A549 (cell line): ENCODE measurements around the gene MAGI1. TPM values are rescaled to one million over a fixed set of nuclear protein-coding genes. Genes with fewer than 3 reads are reported as not detected.

Source experiments
- ATAC-seq, 2 experiments: fragments of 200-7000 bp in 1 of 2; fragments of >200 bp in 1 of 2; cut with Nextera tagmentation in 1 of 2; cut with Tn5 transposase in 1 of 2; 3 replicates each; pipeline versions ENCODE4 v1.8.0 to v1.9.1; 2018 to 2020; ENCODE audit warnings: mild to moderate bottlenecking in 1 of 2, moderate library complexity in 1 of 2
- CTCF ChIA-PET: fragments of 300-600 bp; sonication (Branson Sonifier 250); formaldehyde crosslinking; extraction: SDS; loops from one replicate; lab custom pipeline; 2021; ENCODE audit warnings: antibody characterized with exemption, inconsistent platforms; lab: Yijun Ruan, JAX
- POLR2A ChIA-PET: fragments of 350-600 bp; formaldehyde crosslinking; extraction: SDS; loops from one replicate; lab custom pipeline; 2021; ENCODE audit warnings: antibody characterized with exemption, inconsistent platforms; lab: Yijun Ruan, JAX
- DNase-seq, 2 experiments: peaks; one replicate each; pipeline versions ENCODE4 v3.0.0 to v3.0.0-alpha.2; 2011 to 2016; ENCODE audit warnings: low read depth in 1 of 2, low spot score in 1 of 2
- FAIRE-seq: peaks from 2 replicates; lab custom pipeline; 2011; peaks lifted over from hg19 to GRCh38; lab: Jason Lieb, UNC
- H3K27ac ChIP-seq, 2 experiments: fragments of >200 bp; sonication (Bioruptor Twin); formaldehyde crosslinking; 3 replicates each; pipeline ENCODE4 v1.5.1; 2016 to 2017
- H3K4me1 ChIP-seq: fragments of >200 bp; sonication (Bioruptor Twin); formaldehyde crosslinking; 3 replicates; pipeline ENCODE4 v1.6.1; 2016
- H3K4me2 ChIP-seq: fragments of >200 bp; sonication (Bioruptor Twin); formaldehyde crosslinking; 3 replicates; pipeline ENCODE4 v1.6.1; 2016
- H3K4me3 ChIP-seq: fragments of >200 bp; sonication (Bioruptor Twin); formaldehyde crosslinking; 3 replicates; pipeline ENCODE4 v1.5.1; 2016
- H3K9me3 ChIP-seq: fragments of >200 bp; sonication (Bioruptor Twin); formaldehyde crosslinking; 3 replicates; pipeline ENCODE4 v1.6.1; 2016
- ATOH8 ChIP-seq: fragments of 250-450 bp; sonication (Bioruptor Pico); IDR thresholded peaks from 2 replicates; pipeline ENCODE4 v1.5.0; 2020; ENCODE audit warnings: low read depth, mild to moderate bottlenecking, moderate library complexity
- CHD4 ChIP-seq: fragments of 200-600 bp; sonication (generic); IDR thresholded peaks from 2 replicates; pipeline ENCODE4 v1.6.1; 2016; ENCODE audit warnings: antibody characterized with exemption, mild to moderate bottlenecking, borderline replicate concordance
- EHMT2 ChIP-seq: fragments of 200-600 bp; sonication (generic); IDR thresholded peaks from 2 replicates; pipeline ENCODE4 v1.6.1; 2016; ENCODE audit warnings: antibody characterized with exemption, low read depth, mild to moderate bottlenecking, moderate library complexity
- ELK1 ChIP-seq: fragments of 150-350 bp; IDR thresholded peaks from 2 replicates; pipeline ENCODE4 v1.6.1; 2014; ENCODE audit warnings: low read depth, mild to moderate bottlenecking, low read length
- FOXS1 ChIP-seq: fragments of 250-450 bp; sonication (Bioruptor Pico); IDR thresholded peaks from 2 replicates; pipeline ENCODE4 v1.5.0; 2020; ENCODE audit warnings: mild to moderate bottlenecking, moderate library complexity
- HEYL ChIP-seq: fragments of 250-450 bp; sonication (Bioruptor Pico); IDR thresholded peaks from 2 replicates; pipeline ENCODE4 v1.8.0; 2021; ENCODE audit warnings: mild to moderate bottlenecking, moderate library complexity
- HOXA7 ChIP-seq: fragments of 250-450 bp; sonication (Bioruptor Pico); IDR thresholded peaks from 2 replicates; pipeline ENCODE4 v1.5.0; 2020; ENCODE audit warnings: mild to moderate bottlenecking, moderate library complexity
- HOXB13 ChIP-seq: fragments of 250-450 bp; sonication (Bioruptor Pico); IDR thresholded peaks from 2 replicates; pipeline ENCODE4 v1.5.0; 2020; ENCODE audit warnings: low read depth, mild to moderate bottlenecking, moderate library complexity
- JUN ChIP-seq, 2 experiments: fragments of >200 bp; sonication (Bioruptor Twin); formaldehyde crosslinking; IDR thresholded peaks; 2 replicates in 1 of 2; 3 replicates in 1 of 2; pipeline ENCODE4 v1.6.1; 2016 to 2017
- MAZ ChIP-seq: fragments of 150-350 bp; IDR thresholded peaks from 2 replicates; pipeline ENCODE4 v1.6.1; 2014; ENCODE audit warnings: antibody characterized with exemption, low read depth, low read length, borderline replicate concordance
- MYC ChIP-seq: IDR thresholded peaks from 2 replicates; pipeline ENCODE4 v1.6.1; 2012; ENCODE audit warnings: mild to moderate bottlenecking, inconsistent platforms, low read length, improper control_type of control experiment, borderline replicate concordance
- PHF8 ChIP-seq: fragments of 200-600 bp; sonication (generic); IDR thresholded peaks from 2 replicates; pipeline ENCODE4 v1.6.1; 2016; ENCODE audit warnings: low read depth, mild to moderate bottlenecking, antibody characterized with exemption, moderate library complexity, borderline replicate concordance
- POLR2A ChIP-seq: IDR thresholded peaks from 2 replicates; pipeline ENCODE4 v1.6.1; 2012; ENCODE audit warnings: mild to moderate bottlenecking, low read length
- RARB ChIP-seq: fragments of 250-450 bp; sonication (Bioruptor Pico); IDR thresholded peaks from 2 replicates; pipeline ENCODE4 v1.8.0; 2021; ENCODE audit warnings: mild to moderate bottlenecking, moderate library complexity
- RCOR1 ChIP-seq: fragments of 150-350 bp; IDR thresholded peaks from 2 replicates; pipeline ENCODE4 v1.6.1; 2014; ENCODE audit warnings: antibody characterized with exemption, low read length, low read depth
- SMC3 ChIP-seq: fragments of >200 bp; sonication (Bioruptor Twin); formaldehyde crosslinking; IDR thresholded peaks from 3 replicates; pipeline ENCODE4 v1.6.1; 2018; ENCODE audit warnings: inconsistent platforms
- USF2 ChIP-seq: fragments of 450-650 bp; IDR thresholded peaks from 2 replicates; pipeline ENCODE4 v1.6.1; 2014; ENCODE audit warnings: antibody characterized with exemption
- WGBS: methylation state at CpG from one replicate; pipeline ENCODE4 v1.1.6; 2017; ENCODE audit errors: missing lambda C conversion rate; 5-methylcytosine and 5-hydroxymethylcytosine counted together
- polyA plus RNA-seq, 4 experiments: library from polyadenylated mRNA; depleted of rRNA in 3 of 4; stranded (reverse); fragments of >200 nt; fragmentation: RNase III in 1 of 4; extraction: RNeasy Plus Mini Kit Qiagen cat#74134 plus additional on column Dnase treatment in 1 of 4; gene quantifications; 2 replicates in 3 of 4; 3 replicates in 1 of 4; pipeline ENCODE4 v1.2.3, GENCODE V29; 2011 to 2017
- TF ChIP-seq, protein P1 (sequence below): fragments of 200-600 bp; sonication (generic); IDR thresholded peaks from 2 replicates; pipeline ENCODE4 v1.6.1; 2016; ENCODE audit warnings: antibody characterized with exemption, mild to moderate bottlenecking, moderate library complexity
- TF ChIP-seq, protein P2 (sequence below): IDR thresholded peaks from 2 replicates; pipeline ENCODE4 v1.6.1; 2012
- TF ChIP-seq, protein P3 (sequence below): IDR thresholded peaks from 2 replicates; pipeline ENCODE4 v1.6.1; 2012; ENCODE audit warnings: low read depth, borderline replicate concordance

MAGI1 gene
- polyA plus RNA-seq, 2 of the 4 experiments (the other 2 are of a cell fraction) = 4.7 to 6.6 TPM

- ChIA-PET CTCF (no interaction called here), POLR2A (no interaction called here)
- WGBS = 80% methylated on average over 4 of the region's 4 CpGs
- Histone ChIP-seq H3K9me3 (no peaks in the 10 kb centered on the region), H3K27ac (no peak overlapping the region), H3K4me2 (no peak overlapping the region), H3K4me3 (no peak overlapping the region), H3K4me1 (no peaks in the 10 kb centered on the region)
- ATAC-seq (no peak), FAIRE-seq (no peak), DNase-seq (no peak)
- TF ChIP-seq MAZ (no peak), RCOR1 (no peak), SMC3 (no peak), ATOH8 (CRISPR knock-in tag) (no peak), HEYL (CRISPR knock-in tag) (no peak), CHD4 (no peak), ELK1 (no peak), EHMT2 (no peak), USF2 (no peak), HOXB13 (CRISPR knock-in tag) (no peak), POLR2A (no peak)
- TF ChIP-seq, protein P1, sequence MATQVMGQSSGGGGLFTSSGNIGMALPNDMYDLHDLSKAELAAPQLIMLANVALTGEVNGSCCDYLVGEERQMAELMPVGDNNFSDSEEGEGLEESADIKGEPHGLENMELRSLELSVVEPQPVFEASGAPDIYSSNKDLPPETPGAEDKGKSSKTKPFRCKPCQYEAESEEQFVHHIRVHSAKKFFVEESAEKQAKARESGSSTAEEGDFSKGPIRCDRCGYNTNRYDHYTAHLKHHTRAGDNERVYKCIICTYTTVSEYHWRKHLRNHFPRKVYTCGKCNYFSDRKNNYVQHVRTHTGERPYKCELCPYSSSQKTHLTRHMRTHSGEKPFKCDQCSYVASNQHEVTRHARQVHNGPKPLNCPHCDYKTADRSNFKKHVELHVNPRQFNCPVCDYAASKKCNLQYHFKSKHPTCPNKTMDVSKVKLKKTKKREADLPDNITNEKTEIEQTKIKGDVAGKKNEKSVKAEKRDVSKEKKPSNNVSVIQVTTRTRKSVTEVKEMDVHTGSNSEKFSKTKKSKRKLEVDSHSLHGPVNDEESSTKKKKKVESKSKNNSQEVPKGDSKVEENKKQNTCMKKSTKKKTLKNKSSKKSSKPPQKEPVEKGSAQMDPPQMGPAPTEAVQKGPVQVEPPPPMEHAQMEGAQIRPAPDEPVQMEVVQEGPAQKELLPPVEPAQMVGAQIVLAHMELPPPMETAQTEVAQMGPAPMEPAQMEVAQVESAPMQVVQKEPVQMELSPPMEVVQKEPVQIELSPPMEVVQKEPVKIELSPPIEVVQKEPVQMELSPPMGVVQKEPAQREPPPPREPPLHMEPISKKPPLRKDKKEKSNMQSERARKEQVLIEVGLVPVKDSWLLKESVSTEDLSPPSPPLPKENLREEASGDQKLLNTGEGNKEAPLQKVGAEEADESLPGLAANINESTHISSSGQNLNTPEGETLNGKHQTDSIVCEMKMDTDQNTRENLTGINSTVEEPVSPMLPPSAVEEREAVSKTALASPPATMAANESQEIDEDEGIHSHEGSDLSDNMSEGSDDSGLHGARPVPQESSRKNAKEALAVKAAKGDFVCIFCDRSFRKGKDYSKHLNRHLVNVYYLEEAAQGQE = no peak
- TF ChIP-seq, protein P2, sequence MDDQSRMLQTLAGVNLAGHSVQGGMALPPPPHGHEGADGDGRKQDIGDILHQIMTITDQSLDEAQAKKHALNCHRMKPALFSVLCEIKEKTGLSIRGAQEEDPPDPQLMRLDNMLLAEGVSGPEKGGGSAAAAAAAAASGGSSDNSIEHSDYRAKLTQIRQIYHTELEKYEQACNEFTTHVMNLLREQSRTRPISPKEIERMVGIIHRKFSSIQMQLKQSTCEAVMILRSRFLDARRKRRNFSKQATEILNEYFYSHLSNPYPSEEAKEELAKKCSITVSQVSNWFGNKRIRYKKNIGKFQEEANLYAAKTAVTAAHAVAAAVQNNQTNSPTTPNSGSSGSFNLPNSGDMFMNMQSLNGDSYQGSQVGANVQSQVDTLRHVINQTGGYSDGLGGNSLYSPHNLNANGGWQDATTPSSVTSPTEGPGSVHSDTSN = no peak
These were observed 687.0 kb downstream of the MAGI1 start for GRCh38 chr3:65351753-65352152.

DNA sequence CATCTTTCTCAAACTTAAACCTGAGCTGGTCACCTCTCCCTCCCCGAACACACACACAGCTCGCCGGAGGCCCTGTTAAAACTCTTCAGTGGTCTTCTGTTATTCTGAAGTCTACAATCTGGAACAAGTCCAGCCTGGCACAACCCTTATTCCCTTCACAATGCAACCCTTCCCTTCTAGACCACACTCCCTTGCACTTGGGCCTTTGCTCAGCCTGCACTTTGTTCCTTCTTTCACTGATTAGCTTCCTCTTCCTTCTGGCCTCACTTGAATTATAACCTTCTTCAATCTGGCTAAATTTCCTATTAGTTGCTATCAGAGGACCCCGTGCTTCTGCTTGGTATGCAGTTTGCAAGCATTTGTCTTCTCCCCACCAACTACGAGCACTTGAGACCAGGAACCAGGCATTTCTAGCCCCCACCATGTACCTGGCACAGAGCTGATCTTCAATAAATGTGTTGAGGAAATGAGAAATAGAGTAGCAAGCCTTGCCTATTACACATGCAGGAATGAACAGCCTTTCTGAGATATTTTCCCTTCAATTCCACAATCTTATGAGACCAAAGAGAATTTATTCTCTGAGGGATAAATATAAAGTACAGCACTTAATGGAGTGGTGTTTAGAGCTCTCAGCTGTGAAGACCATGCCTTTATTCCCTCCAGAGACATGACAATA is 687.8 kb downstream of the MAGI1 start:
- no peak overlapping the region for H3K27ac ChIP-seq
- 71% methylated on average over 5 of the region's 5 CpGs for WGBS
- DNase-seq (no peak), ATAC-seq (no peak), FAIRE-seq (no peak)
- CTCF ChIA-PET = no interaction called here
- no peak overlapping the region for H3K4me2 ChIP-seq
- no peaks in the 10 kb centered on the region for H3K9me3 ChIP-seq
- TF ChIP-seq RARB (CRISPR knock-in tag) (no peak), ATOH8 (CRISPR knock-in tag) (no peak), FOXS1 (no peak), PHF8 (no peak), RCOR1 (no peak), JUN (IDR thresholded peaks at IDR 0.05) (no peak), MYC (no peak), HOXA7 (CRISPR knock-in tag) (no peak)
- TF ChIP-seq, protein P3, sequence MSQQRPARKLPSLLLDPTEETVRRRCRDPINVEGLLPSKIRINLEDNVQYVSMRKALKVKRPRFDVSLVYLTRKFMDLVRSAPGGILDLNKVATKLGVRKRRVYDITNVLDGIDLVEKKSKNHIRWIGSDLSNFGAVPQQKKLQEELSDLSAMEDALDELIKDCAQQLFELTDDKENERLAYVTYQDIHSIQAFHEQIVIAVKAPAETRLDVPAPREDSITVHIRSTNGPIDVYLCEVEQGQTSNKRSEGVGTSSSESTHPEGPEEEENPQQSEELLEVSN = no peak
- POLR2A ChIA-PET = no interaction called here
- no peak overlapping the region for H3K4me3 ChIP-seq
- H3K4me1 ChIP-seq = no peaks in the 10 kb centered on the region
